Astrocyte (in vitro differentiated cells and primary cell): ENCODE measurements around the gene USP21. TPM values are rescaled to one million over a fixed set of nuclear protein-coding genes. Genes with fewer than 3 reads are reported as not detected.
A peak's percentile ranks its signal among the peaks of the same experiment; 100 is the strongest.

Source experiments
- DNase-seq: peaks from one replicate; pipeline ENCODE4 v3.0.0-alpha.2; 2010; ENCODE audit warnings: low read depth
- FAIRE-seq: peaks from 2 replicates; lab custom pipeline; 2011; peaks lifted over from hg19 to GRCh38; lab: Jason Lieb, UNC
- H2AFZ ChIP-seq: 2 replicates; pipeline ENCODE4 v1.6.0; 2012; ENCODE audit warnings: low read depth, low read length, inconsistent platforms
- H3K27ac ChIP-seq: 2 replicates; pipeline ENCODE4 v1.5.1; 2011; ENCODE audit warnings: low read depth, low read length, inconsistent platforms
- H3K27me3 ChIP-seq: 2 replicates; pipeline ENCODE4 v1.6.0; 2011; ENCODE audit warnings: low read length, inconsistent platforms; ENCODE audit not compliant: insufficient read depth
- H3K36me3 ChIP-seq: 2 replicates; pipeline ENCODE4 v1.5.1; 2011; ENCODE audit warnings: low read length, inconsistent platforms; ENCODE audit not compliant: insufficient read depth
- H3K4me1 ChIP-seq: 2 replicates; pipeline ENCODE4 v1.5.1; 2011; ENCODE audit warnings: low read length, inconsistent platforms; ENCODE audit not compliant: insufficient read depth
- H3K4me2 ChIP-seq: 2 replicates; pipeline ENCODE4 v1.6.0; 2012; ENCODE audit warnings: low read length, inconsistent platforms
- H3K4me3 ChIP-seq: 2 replicates; pipeline ENCODE4 v1.5.1; 2011; ENCODE audit warnings: low read depth, mild to moderate bottlenecking, low read length, inconsistent platforms; ENCODE audit not compliant: insufficient read depth
- H3K79me2 ChIP-seq: 2 replicates; pipeline ENCODE4 v1.6.0; 2012; ENCODE audit warnings: mild to moderate bottlenecking, low read length, inconsistent platforms; ENCODE audit not compliant: insufficient read depth
- H3K9ac ChIP-seq: 2 replicates; pipeline ENCODE4 v1.6.0; 2012; ENCODE audit warnings: mild to moderate bottlenecking, low read length, inconsistent platforms
- H3K9me3 ChIP-seq: 2 replicates; pipeline ENCODE4 v1.5.1; 2012; ENCODE audit warnings: low read depth, mild to moderate bottlenecking, low read length, inconsistent platforms; ENCODE audit not compliant: insufficient read depth
- H4K20me1 ChIP-seq: 2 replicates; pipeline ENCODE4 v1.6.0; 2012; ENCODE audit warnings: low read length, inconsistent platforms; ENCODE audit not compliant: insufficient read depth
- H3K27ac Mint-ChIP-seq: one replicate; pipeline ENCODE4 v1.8.0; 2021; ENCODE audit warnings: mild to moderate bottlenecking, mixed read lengths; ENCODE audit not compliant: unreplicated experiment
- H3K27me3 Mint-ChIP-seq: one replicate; pipeline ENCODE4 v1.8.0; 2021; ENCODE audit warnings: low read depth, mixed read lengths; ENCODE audit not compliant: unreplicated experiment
- H3K36me3 Mint-ChIP-seq: one replicate; pipeline ENCODE4 v1.8.0; 2021; ENCODE audit warnings: low read depth, mixed read lengths; ENCODE audit not compliant: unreplicated experiment
- H3K4me1 Mint-ChIP-seq: one replicate; pipeline ENCODE4 v1.8.0; 2021; ENCODE audit warnings: low read depth, mixed read lengths; ENCODE audit not compliant: unreplicated experiment
- H3K4me3 Mint-ChIP-seq: one replicate; pipeline ENCODE4 v1.8.0; 2021; ENCODE audit warnings: mild to moderate bottlenecking, moderate library complexity, mixed read lengths; ENCODE audit not compliant: unreplicated experiment
- H3K9me3 Mint-ChIP-seq: one replicate; pipeline ENCODE4 v1.8.0; 2021; ENCODE audit warnings: mild to moderate bottlenecking, mixed read lengths; ENCODE audit not compliant: unreplicated experiment
- CTCF ChIP-seq: IDR thresholded peaks from 2 replicates; pipeline ENCODE4 v1.5.1; 2011; ENCODE audit warnings: low read depth, mild to moderate bottlenecking, inconsistent platforms, low read length, moderate library complexity; ENCODE audit not compliant: insufficient read depth
- EZH2 ChIP-seq: IDR thresholded peaks from 2 replicates; pipeline ENCODE4 v1.6.1; 2012; ENCODE audit warnings: mild to moderate bottlenecking, low read length, inconsistent platforms; ENCODE audit not compliant: insufficient read depth
- total RNA-seq: library from RNA; stranded (reverse); gene quantifications from 2 replicates; pipeline ENCODE4 v1.2.1, GENCODE V29; 2021

The USP21 gene
- total RNA-seq, 1 donor from 2014 or later = 14.4 TPM

GRCh38 chr1:161177936-161178244, 18.6 kb downstream of the USP21 start:
- DNase-seq (no peak), FAIRE-seq (no peak)
- peak overlapping the region; percentile 98 for H3K27ac Mint-ChIP-seq
- no peaks in the 10 kb centered on the region for H3K27me3 Mint-ChIP-seq
- Histone ChIP-seq H3K9me3 (no peaks in the 10 kb centered on the region), H3K9ac (peak overlapping the region; percentile 98), H3K4me2 (peak overlapping the region; percentile 100), H4K20me1 (peaks cover 7% of the 10 kb centered on the region), H3K4me1 (peaks cover 24% of the 10 kb centered on the region), H3K27ac (peak overlapping the region; percentile 91), H3K79me2 (peaks cover 19% of the 10 kb centered on the region), H3K36me3 (peaks cover 8% of the 10 kb centered on the region), H3K27me3 (no peaks in the 10 kb centered on the region), H3K4me3 (peak overlapping the region; percentile 91), H2AFZ (peak overlapping the region; percentile 100)
- H3K4me1 Mint-ChIP-seq = peaks cover 22% of the 10 kb centered on the region
- TF ChIP-seq CTCF (no peak), EZH2 (no peak)
- peaks cover 29% of the 10 kb centered on the region for H3K36me3 Mint-ChIP-seq
- H3K4me3 Mint-ChIP-seq = peak overlapping the region; percentile 99
- no peaks in the 10 kb centered on the region for H3K9me3 Mint-ChIP-seq

GRCh38 chr1:161179698-161180097, 20.4 kb downstream of the USP21 start:
- DNase-seq (no peak), FAIRE-seq (no peak)
- Mint-ChIP-seq H3K4me1 (peaks cover 16% of the 10 kb centered on the region), H3K36me3 (peaks cover 18% of the 10 kb centered on the region), H3K27ac (peak overlapping the region; percentile 13), H3K27me3 (no peaks in the 10 kb centered on the region), H3K9me3 (no peaks in the 10 kb centered on the region), H3K4me3 (no peak overlapping the region)
- Histone ChIP-seq H3K79me2 (peaks cover 16% of the 10 kb centered on the region), H4K20me1 (no peaks in the 10 kb centered on the region), H2AFZ (no peak overlapping the region), H3K27ac (no peak overlapping the region), H3K27me3 (no peaks in the 10 kb centered on the region), H3K9me3 (no peaks in the 10 kb centered on the region), H3K4me3 (no peak overlapping the region), H3K9ac (no peak overlapping the region), H3K4me2 (no peak overlapping the region), H3K4me1 (peaks cover 17% of the 10 kb centered on the region), H3K36me3 (peaks cover under 1% of the 10 kb centered on the region)
- TF ChIP-seq CTCF (no peak), EZH2 (no peak)

GRCh38 chr1:161180639-161181038, 21.3 kb downstream of the USP21 start:
- Mint-ChIP-seq H3K27ac (no peak overlapping the region), H3K4me1 (peaks cover 21% of the 10 kb centered on the region), H3K27me3 (no peaks in the 10 kb centered on the region), H3K36me3 (peaks cover 10% of the 10 kb centered on the region), H3K4me3 (no peak overlapping the region), H3K9me3 (no peaks in the 10 kb centered on the region)
- no peaks in the 10 kb centered on the region for H4K20me1 ChIP-seq
- FAIRE-seq (peak; percentile 29), DNase-seq (no peak)
- H3K9me3 ChIP-seq = no peaks in the 10 kb centered on the region
- TF ChIP-seq EZH2 (no peak), CTCF (peak; percentile 31)
- H3K27me3 ChIP-seq = no peaks in the 10 kb centered on the region
- H2AFZ ChIP-seq = no peak overlapping the region
- H3K36me3 ChIP-seq = no peaks in the 10 kb centered on the region
- peaks cover 16% of the 10 kb centered on the region for H3K79me2 ChIP-seq
- peaks cover 17% of the 10 kb centered on the region for H3K4me1 ChIP-seq
- no peak overlapping the region for H3K9ac ChIP-seq
- H3K4me3 ChIP-seq = no peak overlapping the region
- no peak overlapping the region for H3K4me2 ChIP-seq
- H3K27ac ChIP-seq = no peak overlapping the region
